K562 (cell line): ENCODE data around the gene C11orf65. TPM values are rescaled to one million over a fixed set of nuclear protein-coding genes. Genes with fewer than 3 reads are reported as not detected.
A peak's percentile ranks its signal among the peaks of the same experiment; 100 is the strongest.

Source experiments
- BMI1 ChIP-seq: fragments of 150-350 bp; IDR thresholded peaks from 2 replicates; pipeline ENCODE4 v1.6.1; 2014; ENCODE audit warnings: low read length
- CBX2 ChIP-seq: fragments of 200-600 bp; sonication (generic); IDR thresholded peaks from one replicate; pipeline ENCODE4 v1.6.1; 2012; ENCODE audit warnings: mild to moderate bottlenecking, low read length, inconsistent platforms; ENCODE audit not compliant: insufficient read depth, poor library complexity, severe bottlenecking
- CBX8 ChIP-seq: fragments of 200-600 bp; sonication (generic); IDR thresholded peaks from 2 replicates; pipeline ENCODE4 v1.6.1; 2012; ENCODE audit warnings: borderline replicate concordance, mixed run types, low read depth, mild to moderate bottlenecking, moderate library complexity, mixed read lengths, low read length, control low read depth, inconsistent platforms; ENCODE audit not compliant: poor library complexity, severe bottlenecking; ENCODE audit errors: extremely low read depth
- CC2D1A ChIP-seq: fragments of 450-650 bp; IDR thresholded peaks from 2 replicates; pipeline ENCODE4 v1.6.1; 2017; ENCODE audit warnings: mild to moderate bottlenecking
- HMGN3 ChIP-seq: IDR thresholded peaks from 2 replicates; pipeline ENCODE4 v1.6.1; 2011; ENCODE audit warnings: borderline replicate concordance, low read depth, mild to moderate bottlenecking, mixed read lengths, low read length; ENCODE audit not compliant: insufficient read length; ENCODE audit errors: extremely low read depth
- JUND ChIP-seq, 2 experiments: IDR thresholded peaks; 2 replicates in 1 of 2; 3 replicates in 1 of 2; pipeline ENCODE4 v1.6.1; 2011; ENCODE audit warnings: borderline replicate concordance in 2 of 2, low read depth in 2 of 2, low read length in 2 of 2, improper control_type of control experiment in 1 of 2, missing biosample characterization in 1 of 2, missing genetic modification characterization in 1 of 2, missing genetic modification reagents in 1 of 2
- NFIC ChIP-seq: fragments of 450-650 bp; IDR thresholded peaks from 2 replicates; pipeline ENCODE4 v1.6.1; 2017; ENCODE audit warnings: mild to moderate bottlenecking, inconsistent platforms
- NFIX ChIP-seq: fragments of 250-450 bp; sonication (Bioruptor Pico); IDR thresholded peaks from 2 replicates; pipeline ENCODE4 v1.4.0; 2020; ENCODE audit warnings: low read depth, mild to moderate bottlenecking, moderate library complexity
- PHF21A ChIP-seq: fragments of 450-650 bp; IDR thresholded peaks from 2 replicates; pipeline ENCODE4 v1.6.1; 2017; ENCODE audit warnings: low read depth, borderline replicate concordance
- PTTG1 ChIP-seq: fragments of 450-650 bp; IDR thresholded peaks from 2 replicates; pipeline ENCODE4 v1.6.1; 2016; ENCODE audit warnings: low read depth, mild to moderate bottlenecking, missing genetic modification characterization, missing compliant biosample characterization
- STAT5A ChIP-seq: IDR thresholded peaks from 2 replicates; pipeline ENCODE4 v1.6.1; 2012; ENCODE audit warnings: low read length, inconsistent platforms, borderline replicate concordance
- TCF3 ChIP-seq: sonication (generic); formaldehyde crosslinking; IDR thresholded peaks from 2 replicates; pipeline ENCODE4 v1.4.0; 2020; ENCODE audit warnings: mild to moderate bottlenecking, missing genetic modification reagents
- XRCC3 ChIP-seq: fragments of 450-650 bp; IDR thresholded peaks from 2 replicates; pipeline ENCODE4 v1.6.1; 2017; ENCODE audit warnings: mild to moderate bottlenecking, moderate library complexity
- ZNF133 ChIP-seq: fragments of 250-450 bp; sonication (Bioruptor Pico); IDR thresholded peaks from 2 replicates; pipeline ENCODE4 v1.4.0; 2020; ENCODE audit warnings: mild to moderate bottlenecking
- ZNF23 ChIP-seq: fragments of 250-450 bp; sonication (Bioruptor Pico); IDR thresholded peaks from 2 replicates; pipeline ENCODE4 v1.4.0; 2020; ENCODE audit warnings: mild to moderate bottlenecking
- ZNF253 ChIP-seq: fragments of 250-450 bp; sonication (Bioruptor Pico); conservative IDR thresholded peaks from 2 replicates; pipeline ENCODE4 v1.6.1; 2021; ENCODE audit warnings: mild to moderate bottlenecking
- ZNF507 ChIP-seq: conservative IDR thresholded peaks from 2 replicates; pipeline ENCODE4 v1.6.1; 2017; ENCODE audit warnings: missing genetic modification characterization, missing compliant biosample characterization
- polyA plus RNA-seq, 8 experiments: library from polyadenylated mRNA; depleted of rRNA in 4 of 8; stranded (reverse) in 5 of 8; unstranded in 3 of 8; fragments of >200 nt; fragmentation: Nextera tagmentation in 2 of 8; fragmentation: Illumina TruSeq in 1 of 8; extraction: Ambion mirVana in 2 of 8; extraction: Trizol in 1 of 8; gene quantifications; 2 replicates each; pipeline versions ENCODE4 v1.2.1 to v1.2.3, GENCODE V29; 2011 to 2014; ENCODE audit warnings: inconsistent platforms in 1 of 8, missing spikeins in 1 of 8
- total RNA-seq, 7 experiments: library from RNA; depleted of rRNA in 6 of 7; stranded (reverse); fragments of >200 nt in 6 of 7; fragmentation: Illumina TruSeq in 2 of 7; extraction: Trizol in 2 of 7; gene quantifications; 2 replicates each; pipeline versions ENCODE4 v1.2.1 to v1.2.3, GENCODE V29; 2011 to 2021; ENCODE audit warnings: low replicate concordance in 1 of 7
- TF ChIP-seq, protein P1 (sequence below): fragments of 450-650 bp; IDR thresholded peaks from 2 replicates; pipeline ENCODE4 v1.6.1; 2017; ENCODE audit warnings: antibody characterized with exemption
- TF ChIP-seq, protein P2 (sequence below): sonication (generic); formaldehyde crosslinking; IDR thresholded peaks from 2 replicates; pipeline ENCODE4 v1.5.0; 2020; ENCODE audit warnings: missing genetic modification reagents
- TF ChIP-seq, protein P3 (sequence below): fragments of 250-450 bp; sonication (Bioruptor Pico); IDR thresholded peaks from 2 replicates; pipeline ENCODE4 v1.8.0; 2021; ENCODE audit warnings: mild to moderate bottlenecking, moderate library complexity
- TF ChIP-seq, protein P4 (sequence below): fragments of 250-450 bp; sonication (Bioruptor Pico); IDR thresholded peaks from 2 replicates; pipeline ENCODE4 v1.8.0; 2022; ENCODE audit warnings: moderate library complexity, mild to moderate bottlenecking, inconsistent platforms

Gene C11orf65
- total and polyA plus RNA-seq, 9 of the 15 experiments (the other 6 are each of a cell fraction or from before 2014, with no cell fraction given): 1.0 to 2.1 (median 1.2) TPM

DNA sequence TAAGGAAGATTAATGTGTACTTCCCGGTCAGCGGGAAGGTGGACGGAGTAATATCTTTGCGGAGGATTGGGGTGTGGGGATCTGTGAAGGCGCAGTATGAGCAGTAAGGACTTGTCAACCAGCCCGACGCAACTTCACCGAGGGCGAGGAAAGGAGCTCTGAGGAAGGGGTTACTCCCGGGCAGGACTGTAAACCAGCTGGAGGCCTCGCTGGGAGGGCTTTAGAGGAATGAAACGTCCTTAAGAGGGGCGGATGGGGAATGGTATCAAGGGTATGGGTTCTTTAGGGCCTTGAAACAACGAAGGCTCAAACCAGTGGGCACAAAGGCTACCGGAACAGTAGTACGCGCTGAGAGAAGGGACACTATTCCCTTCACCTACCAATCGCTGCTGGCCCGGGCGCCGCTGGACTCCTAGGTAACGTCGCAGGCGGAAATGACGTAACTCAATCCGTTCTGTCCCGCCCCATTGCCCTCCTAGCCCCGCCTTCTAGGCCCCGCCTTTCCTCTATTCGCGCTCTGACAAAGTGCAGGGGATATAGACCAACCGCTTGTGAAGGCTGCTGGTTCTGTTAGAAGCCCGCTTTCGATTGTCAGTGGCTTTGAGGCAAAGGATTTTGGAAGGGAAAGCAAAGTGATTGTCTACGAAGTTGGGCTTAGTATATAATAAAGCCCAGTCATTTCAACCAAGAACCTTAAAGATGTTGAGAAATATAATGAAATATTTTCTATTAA, at the start of gene C11orf65 (continued):
- TF ChIP-seq, protein P1, sequence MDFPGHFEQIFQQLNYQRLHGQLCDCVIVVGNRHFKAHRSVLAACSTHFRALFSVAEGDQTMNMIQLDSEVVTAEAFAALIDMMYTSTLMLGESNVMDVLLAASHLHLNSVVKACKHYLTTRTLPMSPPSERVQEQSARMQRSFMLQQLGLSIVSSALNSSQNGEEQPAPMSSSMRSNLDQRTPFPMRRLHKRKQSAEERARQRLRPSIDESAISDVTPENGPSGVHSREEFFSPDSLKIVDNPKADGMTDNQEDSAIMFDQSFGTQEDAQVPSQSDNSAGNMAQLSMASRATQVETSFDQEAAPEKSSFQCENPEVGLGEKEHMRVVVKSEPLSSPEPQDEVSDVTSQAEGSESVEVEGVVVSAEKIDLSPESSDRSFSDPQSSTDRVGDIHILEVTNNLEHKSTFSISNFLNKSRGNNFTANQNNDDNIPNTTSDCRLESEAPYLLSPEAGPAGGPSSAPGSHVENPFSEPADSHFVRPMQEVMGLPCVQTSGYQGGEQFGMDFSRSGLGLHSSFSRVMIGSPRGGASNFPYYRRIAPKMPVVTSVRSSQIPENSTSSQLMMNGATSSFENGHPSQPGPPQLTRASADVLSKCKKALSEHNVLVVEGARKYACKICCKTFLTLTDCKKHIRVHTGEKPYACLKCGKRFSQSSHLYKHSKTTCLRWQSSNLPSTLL: no peak
- TF ChIP-seq, protein P2, sequence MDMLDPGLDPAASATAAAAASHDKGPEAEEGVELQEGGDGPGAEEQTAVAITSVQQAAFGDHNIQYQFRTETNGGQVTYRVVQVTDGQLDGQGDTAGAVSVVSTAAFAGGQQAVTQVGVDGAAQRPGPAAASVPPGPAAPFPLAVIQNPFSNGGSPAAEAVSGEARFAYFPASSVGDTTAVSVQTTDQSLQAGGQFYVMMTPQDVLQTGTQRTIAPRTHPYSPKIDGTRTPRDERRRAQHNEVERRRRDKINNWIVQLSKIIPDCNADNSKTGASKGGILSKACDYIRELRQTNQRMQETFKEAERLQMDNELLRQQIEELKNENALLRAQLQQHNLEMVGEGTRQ (CRISPR knock-in tag): no peak
- TF ChIP-seq JUND (IDR thresholded peaks at IDR 0.05; ENCODE audit: borderline replicate concordance, low read depth, low read length) (peak; percentile 88), JUND (tag; IDR thresholded peaks at IDR 0.05; ENCODE audit: borderline replicate concordance, low read depth, low read length) (peak; percentile 80; the same call in 2 of the 3 replicates), STAT5A (peak; percentile 46; the same call in 1 of the 2 replicates), CC2D1A (peak; percentile 82), PHF21A (no peak), ZNF23 (CRISPR knock-in tag) (no peak), ZNF133 (CRISPR knock-in tag) (no peak), CBX8 (no peak), PTTG1 (tag) (no peak), TCF3 (no peak), BMI1 (no peak), NFIC (no peak; the same call in 1 of the 2 replicates), ZNF507 (tag) (no peak), CBX2 (no peak), ZNF253 (CRISPR knock-in tag) (no peak), NFIX (CRISPR knock-in tag) (no peak), HMGN3 (no peak), XRCC3 (no peak)
- TF ChIP-seq, protein P3, sequence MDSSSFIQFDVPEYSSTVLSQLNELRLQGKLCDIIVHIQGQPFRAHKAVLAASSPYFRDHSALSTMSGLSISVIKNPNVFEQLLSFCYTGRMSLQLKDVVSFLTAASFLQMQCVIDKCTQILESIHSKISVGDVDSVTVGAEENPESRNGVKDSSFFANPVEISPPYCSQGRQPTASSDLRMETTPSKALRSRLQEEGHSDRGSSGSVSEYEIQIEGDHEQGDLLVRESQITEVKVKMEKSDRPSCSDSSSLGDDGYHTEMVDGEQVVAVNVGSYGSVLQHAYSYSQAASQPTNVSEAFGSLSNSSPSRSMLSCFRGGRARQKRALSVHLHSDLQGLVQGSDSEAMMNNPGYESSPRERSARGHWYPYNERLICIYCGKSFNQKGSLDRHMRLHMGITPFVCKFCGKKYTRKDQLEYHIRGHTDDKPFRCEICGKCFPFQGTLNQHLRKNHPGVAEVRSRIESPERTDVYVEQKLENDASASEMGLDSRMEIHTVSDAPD (CRISPR knock-in tag): no peak
- TF ChIP-seq, protein P4, sequence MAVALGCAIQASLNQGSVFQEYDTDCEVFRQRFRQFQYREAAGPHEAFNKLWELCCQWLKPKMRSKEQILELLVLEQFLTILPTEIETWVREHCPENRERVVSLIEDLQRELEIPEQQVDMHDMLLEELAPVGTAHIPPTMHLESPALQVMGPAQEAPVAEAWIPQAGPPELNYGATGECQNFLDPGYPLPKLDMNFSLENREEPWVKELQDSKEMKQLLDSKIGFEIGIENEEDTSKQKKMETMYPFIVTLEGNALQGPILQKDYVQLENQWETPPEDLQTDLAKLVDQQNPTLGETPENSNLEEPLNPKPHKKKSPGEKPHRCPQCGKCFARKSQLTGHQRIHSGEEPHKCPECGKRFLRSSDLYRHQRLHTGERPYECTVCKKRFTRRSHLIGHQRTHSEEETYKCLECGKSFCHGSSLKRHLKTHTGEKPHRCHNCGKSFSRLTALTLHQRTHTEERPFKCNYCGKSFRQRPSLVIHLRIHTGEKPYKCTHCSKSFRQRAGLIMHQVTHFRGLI (CRISPR knock-in tag): no peak
